Ascending aorta (tissue), 2 donors: ENCODE results near the gene PARN. TPM values are rescaled to one million over a fixed set of nuclear protein-coding genes. Genes with fewer than 3 reads are reported as not detected.

Source experiments
- DNase-seq, 2 donors: peaks; one replicate each; pipeline ENCODE4 v3.0.0-alpha.2; 2019; ENCODE audit warnings: low spot score in 2 of 2
- H3K27ac ChIP-seq, 2 donors: fragments of 200-600 bp; sonication (generic); one replicate each; pipeline ENCODE4 v1.5.1; 2016 to 2017; ENCODE audit warnings: mild to moderate bottlenecking in 1 of 2
- H3K27me3 ChIP-seq: fragments of 200-600 bp; sonication (generic); one replicate; pipeline ENCODE4 v1.5.1; 2017
- H3K36me3 ChIP-seq, 2 donors: fragments of 200-600 bp; sonication (generic); one replicate each; pipeline ENCODE4 v1.5.1; 2016
- H3K4me1 ChIP-seq, 2 donors: fragments of 200-600 bp; sonication (generic); one replicate each; pipeline ENCODE4 v1.5.1; 2016 to 2017; ENCODE audit warnings: mild to moderate bottlenecking in 1 of 2
- H3K4me3 ChIP-seq, 2 donors: fragments of 200-600 bp; sonication (generic); one replicate each; pipeline ENCODE4 v1.5.1; 2016 to 2017; ENCODE audit warnings: mild to moderate bottlenecking in 1 of 2
- H3K9me3 ChIP-seq, 2 donors: fragments of 200-600 bp; sonication (generic); one replicate each; pipeline ENCODE4 v1.5.1; 2016
- CTCF ChIP-seq, 3 experiments: fragments of 200-600 bp in 2 of 3; fragments of 450-650 bp in 1 of 3; sonication (generic) in 2 of 3; IDR thresholded peaks; one replicate each; pipeline ENCODE4 v1.5.1; 2016 to 2019; ENCODE audit warnings: antibody characterized with exemption in 3 of 3, mild to moderate bottlenecking in 1 of 3, moderate library complexity in 1 of 3
- intact Hi-C: fragments of 100-400 bp; cut with DNase I; formaldehyde crosslinking; loops from one replicate; pipeline ENCODE4 v1.15.1; 2023
- total RNA-seq: library from RNA; depleted of rRNA; stranded (reverse); fragments of >200 nt; gene quantifications from one replicate; pipeline ENCODE4 v1.1.0, GENCODE V29; 2016

Gene PARN
- total RNA-seq, 1 donor from 2014 or later, result 3.8 TPM

- Histone ChIP-seq H3K4me3 (no peak overlapping the region), H3K27me3 (no peaks in the 10 kb centered on the region), H3K9me3 (peaks cover 5 to 9% of the 10 kb centered on the region in 2 donors), H3K36me3 (peaks cover 5 to 10% of the 10 kb centered on the region in 2 donors), H3K4me1 (no peaks in the 10 kb centered on the region), H3K27ac (no peak overlapping the region)
- no peak for TF ChIP-seq CTCF (IDR thresholded peaks at IDR 0.05)
- no peak for DNase-seq
- intact Hi-C loops, result no loop called here
Measured at GRCh38 chr16:14460726-14461125, 169.3 kb downstream of the PARN start.

- intact Hi-C loops, result no loop called here
- Histone ChIP-seq H3K4me3 (no peak overlapping the region), H3K9me3 (no peaks in the 10 kb centered on the region), H3K4me1 (no peaks in the 10 kb centered on the region), H3K27me3 (no peaks in the 10 kb centered on the region), H3K36me3 (peaks cover 0 to 4% of the 10 kb centered on the region in 2 donors), H3K27ac (no peak overlapping the region)
- DNase-seq, result no peak
- no peak for TF ChIP-seq CTCF (IDR thresholded peaks at IDR 0.05)
Measured at GRCh38 chr16:14458576-14458975, 171.5 kb downstream of the PARN start.

- H3K27me3 ChIP-seq, result no peaks in the 10 kb centered on the region
- no peak for TF ChIP-seq CTCF (IDR thresholded peaks at IDR 0.05)
- no peaks in the 10 kb centered on the region for H3K9me3 ChIP-seq
- intact Hi-C loops, result no loop called here
- H3K4me1 ChIP-seq, result no peaks in the 10 kb centered on the region
- DNase-seq, result no peak
- no peak overlapping the region for H3K4me3 ChIP-seq
- peaks cover 0 to 4% of the 10 kb centered on the region in 2 donors for H3K36me3 ChIP-seq
- H3K27ac ChIP-seq, result no peak overlapping the region
Measured at GRCh38 chr16:14456793-14457481, 173.1 kb downstream of the PARN start.

- no peak for DNase-seq
- intact Hi-C loops, result no loop called here
- no peak overlapping the region for H3K4me3 ChIP-seq
- no peaks in the 10 kb centered on the region for H3K27me3 ChIP-seq
- peaks cover 0 to 3% of the 10 kb centered on the region in 2 donors for H3K36me3 ChIP-seq
- no peaks in the 10 kb centered on the region for H3K9me3 ChIP-seq
- TF ChIP-seq CTCF (IDR thresholded peaks at IDR 0.05), result no peak
- H3K4me1 ChIP-seq, result no peaks in the 10 kb centered on the region
- no peak overlapping the region for H3K27ac ChIP-seq
Measured at GRCh38 chr16:14455573-14455972, 174.5 kb downstream of the PARN start.

- intact Hi-C loops, result no loop called here
- H3K36me3 ChIP-seq, result no peaks in the 10 kb centered on the region
- DNase-seq, result no peak
- H3K4me3 ChIP-seq, result no peak overlapping the region
- H3K27me3 ChIP-seq, result no peaks in the 10 kb centered on the region
- no peaks in the 10 kb centered on the region for H3K4me1 ChIP-seq
- TF ChIP-seq CTCF (IDR thresholded peaks at IDR 0.05), result no peak
- no peaks in the 10 kb centered on the region for H3K9me3 ChIP-seq
- no peak overlapping the region for H3K27ac ChIP-seq
Measured at GRCh38 chr16:14454391-14454790, 175.7 kb downstream of the PARN start.
